HUES6 (cell line): ENCODE results near the gene RAB8B.

Source experiments
- H3K27ac ChIP-seq: 2 replicates; pipeline ENCODE4 v1.7.0; 2013; ENCODE audit warnings: low read depth, mild to moderate bottlenecking, low read length, inconsistent platforms
- H3K27me3 ChIP-seq: 2 replicates; pipeline ENCODE4 v1.6.1; 2013; ENCODE audit warnings: low read length; ENCODE audit not compliant: control insufficient read depth, insufficient read depth
- H3K36me3 ChIP-seq: 2 replicates; pipeline ENCODE4 v1.6.1; 2013; ENCODE audit warnings: low read length; ENCODE audit not compliant: control insufficient read depth, insufficient read depth
- H3K4me1 ChIP-seq: 2 replicates; pipeline ENCODE4 v1.6.1; 2013; ENCODE audit warnings: low read length; ENCODE audit not compliant: control insufficient read depth, insufficient read depth
- H3K4me3 ChIP-seq: 2 replicates; pipeline ENCODE4 v1.5.1; 2013; ENCODE audit warnings: low read depth, low read length
- H3K9ac ChIP-seq: one replicate; pipeline ENCODE4 v1.6.1; 2013; ENCODE audit warnings: mild to moderate bottlenecking, low read length
- H3K9me3 ChIP-seq: 2 replicates; pipeline ENCODE4 v1.6.1; 2013; ENCODE audit warnings: low read depth, low read length; ENCODE audit not compliant: control insufficient read depth, insufficient read depth

Gene RAB8B

DNA sequence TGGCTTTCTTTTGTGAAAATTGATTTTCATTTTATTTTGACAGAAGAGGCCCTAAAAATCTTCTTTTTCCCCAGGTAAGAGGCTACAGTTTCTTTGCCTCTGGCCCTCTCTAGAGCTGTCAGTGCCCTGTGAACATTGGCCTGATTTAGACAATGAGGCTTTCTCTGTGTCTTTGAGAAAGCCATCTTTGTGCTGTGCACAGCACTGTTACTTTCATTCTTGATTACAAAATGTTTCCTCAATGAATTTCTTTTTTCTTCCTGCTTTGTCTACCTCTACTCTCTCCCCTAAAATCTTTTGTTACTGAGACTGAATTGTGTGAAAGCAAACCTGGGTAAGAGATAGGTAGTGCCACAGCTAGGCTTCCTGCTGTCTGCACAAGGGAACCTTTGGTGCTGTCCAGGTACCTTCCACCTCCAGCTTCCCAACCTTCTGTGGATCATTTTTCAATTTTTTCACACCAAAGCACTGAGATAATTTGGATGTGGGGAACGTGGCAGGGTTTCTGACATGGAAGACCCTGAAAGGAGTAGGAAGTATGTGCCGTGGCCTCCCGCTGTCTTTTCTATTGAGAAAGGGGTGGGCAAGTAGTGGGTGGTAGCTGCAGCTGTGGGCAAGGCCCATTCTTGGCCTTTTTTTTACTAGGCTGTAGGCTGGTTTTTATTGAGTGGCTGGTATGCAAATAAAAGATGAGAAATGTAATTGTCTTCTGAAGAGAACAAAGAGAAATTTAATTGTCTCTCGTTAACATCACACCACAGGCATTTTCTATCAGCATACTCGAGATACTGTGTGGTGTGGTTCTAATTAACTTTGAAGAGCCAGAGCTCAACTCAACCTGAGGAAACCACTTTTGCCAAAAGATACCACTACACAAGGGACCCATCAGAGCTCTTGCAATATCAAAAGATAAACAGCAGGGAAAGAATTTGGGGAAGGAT lies 21.0 kb downstream of the RAB8B start:
- H3K27me3 ChIP-seq = no peaks in the 10 kb centered on the region
- no peak overlapping the region for H3K4me3 ChIP-seq
- H3K27ac ChIP-seq = peak overlapping the region; percentile 43
- H3K36me3 ChIP-seq = no peaks in the 10 kb centered on the region
- H3K4me1 ChIP-seq = peaks cover 16% of the 10 kb centered on the region
- peak overlapping the region; percentile 21 for H3K9ac ChIP-seq
- no peaks in the 10 kb centered on the region for H3K9me3 ChIP-seq

GRCh38 chr15:63211092-63211490 lies 21.7 kb downstream of the RAB8B start:
- Histone ChIP-seq H3K36me3 (no peaks in the 10 kb centered on the region), H3K9ac (no peak overlapping the region), H3K27me3 (no peaks in the 10 kb centered on the region), H3K27ac (peak overlapping the region; percentile 43; the same call in 1 of the 2 replicates), H3K9me3 (no peaks in the 10 kb centered on the region), H3K4me1 (peaks cover 16% of the 10 kb centered on the region), H3K4me3 (no peak overlapping the region)

- no peaks in the 10 kb centered on the region for H3K27me3 ChIP-seq
- no peak overlapping the region for H3K9ac ChIP-seq
- 0 out of 2 replicates have a peak overlapping the region, but pooled peaks have one; percentile 43 for H3K27ac ChIP-seq
- H3K9me3 ChIP-seq = no peaks in the 10 kb centered on the region
- H3K4me1 ChIP-seq = peaks cover 16% of the 10 kb centered on the region
- no peaks in the 10 kb centered on the region for H3K36me3 ChIP-seq
- H3K4me3 ChIP-seq = no peak overlapping the region
These were observed 22.1 kb downstream of the RAB8B start for GRCh38 chr15:63211549-63211948.

DNA sequence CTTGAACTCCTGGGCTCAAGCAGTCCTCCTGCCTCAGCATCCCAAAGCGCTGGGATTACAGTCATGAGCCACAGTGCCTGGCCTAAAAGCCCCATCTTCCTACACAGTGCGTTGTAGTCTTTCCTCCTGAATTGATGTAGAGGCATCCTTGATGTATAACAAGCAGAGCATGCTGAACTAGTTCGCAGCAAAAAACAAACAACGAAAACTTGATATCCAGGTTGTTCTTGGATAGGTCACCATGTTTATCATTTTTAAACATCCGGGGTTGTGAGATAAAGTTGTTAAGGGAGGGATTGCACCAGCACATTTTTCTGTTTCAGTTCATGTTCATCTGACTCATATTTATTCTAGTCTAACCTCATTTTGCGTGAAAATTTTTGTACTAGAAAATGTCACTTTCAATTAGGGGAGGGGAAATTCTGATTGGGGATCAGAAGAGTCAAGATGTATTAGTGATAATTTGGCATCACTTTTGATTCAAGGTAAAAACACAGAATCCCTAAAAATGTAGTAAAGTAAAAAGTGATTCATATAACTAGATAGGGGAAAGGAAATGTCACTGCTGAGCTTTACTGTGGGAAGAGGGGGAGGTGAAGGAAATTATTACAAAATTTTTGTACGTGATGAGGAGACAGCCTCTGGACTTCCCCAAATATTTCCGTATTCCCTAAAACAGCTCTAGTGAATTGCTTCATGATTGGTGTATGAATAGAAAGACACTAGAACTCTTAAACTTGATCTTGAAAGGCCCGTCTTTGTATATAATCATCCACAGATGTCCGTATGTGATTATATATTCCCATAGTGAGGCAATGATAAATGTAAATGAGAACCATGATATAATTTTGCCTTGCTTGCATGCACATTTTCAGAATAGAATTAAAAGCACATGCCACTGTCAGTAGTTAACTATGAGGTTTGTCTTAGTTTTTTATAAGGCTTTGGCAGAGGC lies 22.9 kb downstream of the RAB8B start:
- Histone ChIP-seq H3K27ac (no peak overlapping the region), H3K36me3 (no peaks in the 10 kb centered on the region), H3K9me3 (no peaks in the 10 kb centered on the region), H3K27me3 (no peaks in the 10 kb centered on the region), H3K9ac (no peak overlapping the region), H3K4me1 (peaks cover 16% of the 10 kb centered on the region), H3K4me3 (no peak overlapping the region)

DNA sequence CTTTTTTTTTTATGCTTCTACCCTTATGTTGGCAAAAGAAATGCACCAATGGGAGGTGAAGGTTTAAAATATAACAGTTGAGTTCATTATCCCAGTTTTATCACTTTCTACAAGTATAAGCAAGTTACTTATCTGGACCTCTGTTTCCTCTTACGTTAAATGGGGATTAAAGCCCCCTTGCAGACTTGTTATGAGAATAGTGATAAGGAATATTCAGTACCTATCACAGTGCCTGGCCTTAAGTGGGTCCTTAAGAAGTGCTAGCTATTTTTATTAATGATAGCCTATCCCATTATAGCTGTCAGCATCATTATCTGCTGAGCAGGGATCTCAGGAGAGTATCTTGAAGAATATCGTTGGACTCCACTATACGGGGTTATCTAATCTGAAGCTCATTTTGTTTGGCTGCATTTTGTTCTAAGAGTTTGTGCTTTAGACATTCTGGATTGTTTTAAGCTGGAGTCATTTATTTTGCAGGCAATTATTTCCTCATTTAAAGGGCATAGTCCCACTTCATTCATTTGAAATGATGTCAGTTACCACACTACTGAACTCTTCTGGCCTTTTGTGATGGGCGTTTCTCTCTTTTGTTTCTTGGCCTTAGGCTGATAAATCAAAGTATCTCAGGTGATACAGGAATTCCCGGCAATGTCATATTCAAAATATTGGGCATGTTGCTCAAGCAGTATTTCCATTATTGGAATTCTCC lies 28.8 kb downstream of the RAB8B start:
- no peaks in the 10 kb centered on the region for H3K36me3 ChIP-seq
- H3K9me3 ChIP-seq = no peaks in the 10 kb centered on the region
- no peak overlapping the region for H3K9ac ChIP-seq
- no peaks in the 10 kb centered on the region; the same call in 1 of the 2 replicates for H3K4me1 ChIP-seq
- no peak overlapping the region for H3K4me3 ChIP-seq
- no peaks in the 10 kb centered on the region for H3K27me3 ChIP-seq
- no peak overlapping the region for H3K27ac ChIP-seq

GRCh38 chr15:63219196-63219710 lies 29.8 kb downstream of the RAB8B start:
- no peaks in the 10 kb centered on the region; the same call in 1 of the 2 replicates for H3K4me1 ChIP-seq
- H3K9ac ChIP-seq = no peak overlapping the region
- H3K9me3 ChIP-seq = no peaks in the 10 kb centered on the region
- H3K27me3 ChIP-seq = no peaks in the 10 kb centered on the region
- H3K27ac ChIP-seq = no peak overlapping the region
- H3K36me3 ChIP-seq = no peaks in the 10 kb centered on the region
- H3K4me3 ChIP-seq = no peak overlapping the region

DNA sequence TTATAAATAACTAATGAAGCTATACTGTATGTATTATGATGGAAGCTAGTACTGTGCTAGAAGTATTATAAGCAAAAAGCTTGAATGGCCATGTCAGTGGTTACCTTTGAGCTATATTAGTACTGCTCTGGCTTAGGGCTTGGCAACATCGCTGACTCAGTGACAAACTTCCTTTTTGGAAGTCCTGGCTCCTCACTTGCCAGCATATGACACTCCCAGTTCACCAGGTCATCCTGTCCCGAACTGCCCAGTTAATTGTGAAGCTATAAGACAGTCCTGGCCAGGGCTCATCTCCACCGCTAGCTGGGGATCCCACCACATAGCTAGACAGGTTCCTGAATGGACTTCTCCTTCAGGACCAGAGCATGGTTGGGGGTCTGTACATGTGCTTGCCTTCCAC lies 31.9 kb downstream of the RAB8B start:
- H3K9ac ChIP-seq = no peak overlapping the region
- H3K27ac ChIP-seq = no peak overlapping the region
- H3K4me3 ChIP-seq = no peak overlapping the region

DNA sequence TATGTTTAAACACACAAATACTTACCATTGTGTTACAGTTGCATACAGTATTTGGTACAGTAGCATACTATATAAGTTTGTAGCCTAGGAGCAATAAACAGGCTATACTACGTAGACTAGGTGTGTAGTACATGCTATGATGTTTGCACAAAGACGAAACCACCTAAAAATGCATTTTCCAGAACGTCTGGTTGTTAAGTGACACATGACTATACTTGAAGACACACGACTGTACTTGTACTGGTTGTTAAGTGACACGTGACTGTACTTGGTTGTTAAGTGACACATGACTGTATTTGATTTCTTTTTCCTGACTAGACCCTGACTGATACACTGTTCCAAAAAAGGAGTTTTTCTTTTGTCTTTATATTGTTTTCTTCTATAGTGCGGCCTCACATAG lies 34.1 kb downstream of the RAB8B start:
- no peaks in the 10 kb centered on the region for H3K9me3 ChIP-seq
- H3K4me3 ChIP-seq = no peak overlapping the region
- no peak overlapping the region for H3K27ac ChIP-seq
- H3K36me3 ChIP-seq = no peaks in the 10 kb centered on the region
- H3K9ac ChIP-seq = no peak overlapping the region
- no peaks in the 10 kb centered on the region; the same call in 1 of the 2 replicates for H3K4me1 ChIP-seq
- H3K27me3 ChIP-seq = no peaks in the 10 kb centered on the region

More for the DNA sequence above, 31.9 kb downstream of the RAB8B start:
- no peaks in the 10 kb centered on the region; the same call in 1 of the 2 replicates for H3K4me1 ChIP-seq
- H3K36me3 ChIP-seq = no peaks in the 10 kb centered on the region
- H3K9me3 ChIP-seq = no peaks in the 10 kb centered on the region
- H3K27me3 ChIP-seq = no peaks in the 10 kb centered on the region

- Histone ChIP-seq H3K27me3 (no peaks in the 10 kb centered on the region), H3K27ac (no peak overlapping the region), H3K9ac (no peak overlapping the region), H3K9me3 (no peaks in the 10 kb centered on the region), H3K4me3 (no peak overlapping the region), H3K36me3 (no peaks in the 10 kb centered on the region), H3K4me1 (no peaks in the 10 kb centered on the region; the same call in 1 of the 2 replicates)
These were observed 36.0 kb downstream of the RAB8B start for GRCh38 chr15:63225381-63225780.

- H3K27me3 ChIP-seq = no peaks in the 10 kb centered on the region
- no peaks in the 10 kb centered on the region for H3K36me3 ChIP-seq
- H3K4me1 ChIP-seq = no peaks in the 10 kb centered on the region; the same call in 1 of the 2 replicates
- no peaks in the 10 kb centered on the region for H3K9me3 ChIP-seq
- no peak overlapping the region for H3K27ac ChIP-seq
- H3K9ac ChIP-seq = no peak overlapping the region
- H3K4me3 ChIP-seq = no peak overlapping the region
These were observed 36.9 kb downstream of the RAB8B start for GRCh38 chr15:63226155-63226883.
